Suprapubic skin (tissue), 4 donors: Measurements from ENCODE around the gene RFTN2. TPM values are rescaled to one million over a fixed set of nuclear protein-coding genes. Genes with fewer than 3 reads are reported as not detected.

ENCODE experiments used
- DNase-seq, 2 donors: peaks; one replicate each; pipeline ENCODE4 v3.0.0-alpha.2; 2019; ENCODE audit warnings: low spot score in 2 of 2
- H3K27ac ChIP-seq: fragments of 200-600 bp; sonication (generic); one replicate; pipeline ENCODE4 v1.5.1; 2019
- H3K27me3 ChIP-seq: fragments of 200-600 bp; sonication (generic); one replicate; pipeline ENCODE4 v1.5.1; 2019
- H3K36me3 ChIP-seq: fragments of 200-600 bp; sonication (generic); one replicate; pipeline ENCODE4 v1.5.1; 2019
- H3K4me1 ChIP-seq: fragments of 200-600 bp; sonication (generic); one replicate; pipeline ENCODE4 v1.5.1; 2019
- H3K4me3 ChIP-seq: fragments of 200-600 bp; sonication (generic); one replicate; pipeline ENCODE4 v1.5.1; 2019; ENCODE audit warnings: mild to moderate bottlenecking
- H3K9me3 ChIP-seq: fragments of 200-600 bp; sonication (generic); one replicate; pipeline ENCODE4 v1.5.1; 2019
- CTCF ChIP-seq, 2 donors: fragments of 200-600 bp in 1 of 2; fragments of 450-650 bp in 1 of 2; sonication (generic) in 1 of 2; IDR thresholded peaks; one replicate each; pipeline ENCODE4 v1.5.1; 2016 to 2019; ENCODE audit warnings: antibody characterized with exemption in 2 of 2, mild to moderate bottlenecking in 1 of 2, moderate library complexity in 1 of 2
- EP300 ChIP-seq: sonication (generic); formaldehyde crosslinking; IDR thresholded peaks from one replicate; pipeline ENCODE4 v1.6.1; 2017; ENCODE audit warnings: antibody characterized with exemption
- POLR2A ChIP-seq, 2 donors: fragments of 450-650 bp; IDR thresholded peaks; one replicate each; pipeline ENCODE4 v1.6.1; 2017; ENCODE audit warnings: antibody characterized with exemption in 2 of 2, mild to moderate bottlenecking in 2 of 2, moderate library complexity in 2 of 2
- POLR2AphosphoS5 ChIP-seq, 3 donors: sonication (generic); formaldehyde crosslinking; IDR thresholded peaks; one replicate each; pipeline ENCODE4 v1.6.1; 2017; ENCODE audit warnings: antibody characterized with exemption in 3 of 3
- WGBS: methylation state at CpG from one replicate; pipeline ENCODE4 v1.1.5; 2018; 5-methylcytosine and 5-hydroxymethylcytosine counted together
- total RNA-seq, 4 donors: library from RNA; depleted of rRNA; stranded (reverse); fragments of >200 nt; gene quantifications; one replicate each; pipeline ENCODE4 v1.1.0, GENCODE V29; 2016

Gene RFTN2
- total RNA-seq, 4 donors from 2014 or later: 1.4 to 5.8 (median 5.0) TPM

- 79% methylated on average over 3 of the region's 3 CpGs for WGBS
- Histone ChIP-seq H3K27me3 (no peaks in the 10 kb centered on the region), H3K4me1 (peaks cover 8% of the 10 kb centered on the region), H3K4me3 (no peak overlapping the region), H3K27ac (no peak overlapping the region), H3K9me3 (no peaks in the 10 kb centered on the region), H3K36me3 (peaks cover 3% of the 10 kb centered on the region)
- TF ChIP-seq EP300 (no peak), POLR2A (IDR thresholded peaks at IDR 0.05) (no peak), POLR2AphosphoS5 (IDR thresholded peaks at IDR 0.05) (no peak), CTCF (IDR thresholded peaks at IDR 0.05) (no peak)
- no peak for DNase-seq
Observed at GRCh38 chr2:197614532-197614931, 60.9 kb downstream of the RFTN2 start.

- no peaks in the 10 kb centered on the region for H3K27me3 ChIP-seq
- TF ChIP-seq POLR2A (IDR thresholded peaks at IDR 0.05) (no peak), POLR2AphosphoS5 (IDR thresholded peaks at IDR 0.05) (no peak), CTCF (IDR thresholded peaks at IDR 0.05) (no peak), EP300 (no peak)
- peaks cover 3% of the 10 kb centered on the region for H3K36me3 ChIP-seq
- no peak overlapping the region for H3K27ac ChIP-seq
- DNase-seq: no peak
- H3K4me1 ChIP-seq: peaks cover 8% of the 10 kb centered on the region
- WGBS: 45% methylated on average over 1 of the region's 1 CpG
- no peak overlapping the region for H3K4me3 ChIP-seq
- no peaks in the 10 kb centered on the region for H3K9me3 ChIP-seq
Observed at GRCh38 chr2:197613509-197613987, 61.8 kb downstream of the RFTN2 start.

GRCh38 chr2:197606180-197606579, 69.2 kb downstream of the RFTN2 start:
- Histone ChIP-seq H3K27ac (no peak overlapping the region), H3K27me3 (no peaks in the 10 kb centered on the region), H3K4me3 (no peak overlapping the region), H3K36me3 (no peaks in the 10 kb centered on the region), H3K4me1 (no peaks in the 10 kb centered on the region), H3K9me3 (no peaks in the 10 kb centered on the region)
- no peak for DNase-seq
- WGBS: 94% methylated on average over 2 of the region's 2 CpGs
- TF ChIP-seq EP300 (no peak), CTCF (IDR thresholded peaks at IDR 0.05) (no peak), POLR2A (IDR thresholded peaks at IDR 0.05) (no peak), POLR2AphosphoS5 (IDR thresholded peaks at IDR 0.05) (no peak)

- no peak for DNase-seq
- Histone ChIP-seq H3K4me1 (peaks cover 5% of the 10 kb centered on the region), H3K4me3 (no peak overlapping the region), H3K27me3 (no peaks in the 10 kb centered on the region), H3K36me3 (no peaks in the 10 kb centered on the region), H3K27ac (no peak overlapping the region), H3K9me3 (no peaks in the 10 kb centered on the region)
- TF ChIP-seq EP300: no peak
- no peak for TF ChIP-seq CTCF (IDR thresholded peaks at IDR 0.05)
- no peak for TF ChIP-seq POLR2A (IDR thresholded peaks at IDR 0.05)
- no peak for TF ChIP-seq POLR2AphosphoS5 (IDR thresholded peaks at IDR 0.05)
- WGBS: 76% methylated on average over 1 of the region's 1 CpG
Observed at GRCh38 chr2:197604117-197604860, 71.1 kb downstream of the RFTN2 start.

- H3K9me3 ChIP-seq: no peaks in the 10 kb centered on the region
- WGBS: 86% methylated on average over 2 of the region's 2 CpGs
- H3K4me1 ChIP-seq: peaks cover 5% of the 10 kb centered on the region
- H3K27me3 ChIP-seq: no peaks in the 10 kb centered on the region
- no peaks in the 10 kb centered on the region for H3K36me3 ChIP-seq
- DNase-seq: no peak
- H3K27ac ChIP-seq: no peak overlapping the region
- TF ChIP-seq POLR2A (IDR thresholded peaks at IDR 0.05) (no peak), EP300 (no peak), CTCF (IDR thresholded peaks at IDR 0.05) (no peak), POLR2AphosphoS5 (IDR thresholded peaks at IDR 0.05) (no peak)
- H3K4me3 ChIP-seq: no peak overlapping the region
Observed at GRCh38 chr2:197601726-197602125, 73.7 kb downstream of the RFTN2 start.
